NB4 (cell line): Measurements from ENCODE around the gene MEN1.

Source experiments
- MYC ChIP-seq: IDR thresholded peaks from 2 replicates; pipeline ENCODE4 v1.6.1; 2011; ENCODE audit warnings: low read depth, low read length
- POLR2A ChIP-seq: IDR thresholded peaks from 2 replicates; pipeline ENCODE4 v1.6.1; 2011; ENCODE audit warnings: mild to moderate bottlenecking; ENCODE audit not compliant: insufficient read length; ENCODE audit errors: extremely low read depth
- TF ChIP-seq, protein P1 (sequence below): IDR thresholded peaks from one replicate; pipeline ENCODE4 v1.5.1; 2012; ENCODE audit warnings: low read depth, low read length
- TF ChIP-seq, protein P2 (sequence below): IDR thresholded peaks from 2 replicates; pipeline ENCODE4 v1.6.1; 2011; ENCODE audit warnings: low read depth, low read length

DNA sequence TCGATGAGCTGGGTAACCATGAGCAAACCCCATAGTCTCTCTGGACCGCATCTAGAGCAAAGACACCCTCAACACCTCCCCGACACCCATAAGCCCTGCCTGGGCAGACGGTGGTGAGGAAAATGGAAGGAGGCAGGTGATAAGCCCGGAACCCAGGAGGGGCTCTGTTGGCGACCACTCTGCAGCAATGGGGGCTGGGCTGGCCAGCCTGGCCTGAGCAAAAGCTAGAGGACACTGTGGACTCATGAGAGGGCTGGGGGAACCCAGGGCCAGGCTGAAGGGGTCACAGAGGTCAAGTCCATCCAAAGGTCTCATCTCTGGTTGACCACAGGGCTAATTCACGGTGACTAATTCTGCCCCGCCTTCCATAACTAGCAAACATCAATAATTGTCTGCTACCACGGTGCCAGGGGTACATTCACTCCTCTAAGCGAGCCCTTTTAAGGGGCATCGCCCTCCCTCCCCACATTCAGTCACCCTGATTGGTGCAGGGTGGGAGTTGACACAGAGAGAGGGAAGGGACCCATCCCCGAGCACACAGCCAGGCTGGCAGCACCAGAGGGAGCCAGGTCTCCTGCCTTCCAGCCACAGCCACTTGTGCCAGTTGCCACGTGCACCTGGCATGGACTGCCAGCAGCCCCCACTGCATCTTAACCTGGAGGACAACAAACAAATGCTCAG is 54.5 kb downstream of the MEN1 start:
- TF ChIP-seq, protein P1, sequence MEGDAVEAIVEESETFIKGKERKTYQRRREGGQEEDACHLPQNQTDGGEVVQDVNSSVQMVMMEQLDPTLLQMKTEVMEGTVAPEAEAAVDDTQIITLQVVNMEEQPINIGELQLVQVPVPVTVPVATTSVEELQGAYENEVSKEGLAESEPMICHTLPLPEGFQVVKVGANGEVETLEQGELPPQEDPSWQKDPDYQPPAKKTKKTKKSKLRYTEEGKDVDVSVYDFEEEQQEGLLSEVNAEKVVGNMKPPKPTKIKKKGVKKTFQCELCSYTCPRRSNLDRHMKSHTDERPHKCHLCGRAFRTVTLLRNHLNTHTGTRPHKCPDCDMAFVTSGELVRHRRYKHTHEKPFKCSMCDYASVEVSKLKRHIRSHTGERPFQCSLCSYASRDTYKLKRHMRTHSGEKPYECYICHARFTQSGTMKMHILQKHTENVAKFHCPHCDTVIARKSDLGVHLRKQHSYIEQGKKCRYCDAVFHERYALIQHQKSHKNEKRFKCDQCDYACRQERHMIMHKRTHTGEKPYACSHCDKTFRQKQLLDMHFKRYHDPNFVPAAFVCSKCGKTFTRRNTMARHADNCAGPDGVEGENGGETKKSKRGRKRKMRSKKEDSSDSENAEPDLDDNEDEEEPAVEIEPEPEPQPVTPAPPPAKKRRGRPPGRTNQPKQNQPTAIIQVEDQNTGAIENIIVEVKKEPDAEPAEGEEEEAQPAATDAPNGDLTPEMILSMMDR, result no peak
- TF ChIP-seq POLR2A (no peak), MYC (no peak)
- TF ChIP-seq, protein P2, sequence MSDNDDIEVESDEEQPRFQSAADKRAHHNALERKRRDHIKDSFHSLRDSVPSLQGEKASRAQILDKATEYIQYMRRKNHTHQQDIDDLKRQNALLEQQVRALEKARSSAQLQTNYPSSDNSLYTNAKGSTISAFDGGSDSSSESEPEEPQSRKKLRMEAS, result no peak
